Measurements from ENCODE around the gene BACH1. TPM values are rescaled to one million over a fixed set of nuclear protein-coding genes. Genes with fewer than 3 reads are reported as not detected.

Gene BACH1
- total and polyA plus RNA-seq, 2 of the 8 experiments (the other 6 are each of a cell fraction or from before 2014, with no cell fraction given) = 6.9 to 50.7 TPM

- TF ChIP-seq E2F6 (IDR thresholded peaks at IDR 0.05) (no peak), KDM4A (IDR thresholded peaks at IDR 0.05; ENCODE audit: low read depth, low read length, severe bottlenecking) (no peak), SRF (IDR thresholded peaks at IDR 0.05; ENCODE audit: low read depth, low read length) (no peak), TEAD4 (IDR thresholded peaks at IDR 0.05; ENCODE audit: low read depth, low read length) (no peak), JUN (IDR thresholded peaks at IDR 0.05; ENCODE audit: low read depth, low read length) (no peak)
Observed at GRCh38 chr21:29261555-29262540, 36.9 kb upstream of the BACH1 start (continued).

All from H1 (cell line).